GM12872 (cell line): Measurements from ENCODE around the gene TSPAN2.

Experiments used
- CTCF ChIP-seq: IDR thresholded peaks from 3 replicates; pipeline ENCODE4 v1.5.1; 2011; ENCODE audit warnings: low read depth, mild to moderate bottlenecking, low read length, moderate library complexity; ENCODE audit not compliant: insufficient read depth

Gene TSPAN2

GRCh38 chr1:115086176-115086830 lies 3.0 kb downstream of the TSPAN2 start:
- TF ChIP-seq CTCF = no peak

DNA sequence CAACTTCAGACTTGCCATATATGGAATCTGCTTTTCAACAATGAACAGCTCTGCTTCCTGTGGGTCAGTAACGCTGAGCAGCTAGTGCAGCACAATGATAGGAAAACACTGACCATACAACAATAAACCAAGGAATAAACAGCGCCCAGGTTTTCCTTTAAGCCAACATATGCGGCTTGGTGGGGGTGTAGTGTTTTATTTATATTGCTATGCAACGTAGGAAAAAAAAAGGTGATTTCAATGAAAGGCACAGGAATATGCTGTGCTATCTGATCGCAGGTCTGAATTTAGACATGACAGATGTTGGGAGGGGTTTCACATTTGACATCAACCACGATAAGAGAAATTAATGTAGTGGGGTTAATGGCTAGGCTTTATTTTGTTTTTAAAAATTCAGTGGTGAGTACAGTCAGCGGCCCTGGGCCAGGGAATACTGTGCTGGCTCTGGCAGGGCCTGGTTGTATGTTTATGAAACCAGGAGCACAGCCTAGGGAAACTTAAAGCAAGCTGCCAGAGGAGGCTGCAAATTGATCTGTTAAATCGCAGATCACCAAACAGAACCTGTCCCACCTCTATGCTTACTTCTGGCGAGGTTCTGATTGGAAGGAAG lies 4.3 kb downstream of the TSPAN2 start:
- no peak for TF ChIP-seq CTCF

GRCh38 chr1:115082949-115083348 lies 6.4 kb downstream of the TSPAN2 start:
- no peak for TF ChIP-seq CTCF

GRCh38 chr1:115078708-115079107 lies 10.6 kb downstream of the TSPAN2 start:
- no peak for TF ChIP-seq CTCF

- no peak for TF ChIP-seq CTCF
Measured at GRCh38 chr1:115077984-115078330, 11.3 kb downstream of the TSPAN2 start.

DNA sequence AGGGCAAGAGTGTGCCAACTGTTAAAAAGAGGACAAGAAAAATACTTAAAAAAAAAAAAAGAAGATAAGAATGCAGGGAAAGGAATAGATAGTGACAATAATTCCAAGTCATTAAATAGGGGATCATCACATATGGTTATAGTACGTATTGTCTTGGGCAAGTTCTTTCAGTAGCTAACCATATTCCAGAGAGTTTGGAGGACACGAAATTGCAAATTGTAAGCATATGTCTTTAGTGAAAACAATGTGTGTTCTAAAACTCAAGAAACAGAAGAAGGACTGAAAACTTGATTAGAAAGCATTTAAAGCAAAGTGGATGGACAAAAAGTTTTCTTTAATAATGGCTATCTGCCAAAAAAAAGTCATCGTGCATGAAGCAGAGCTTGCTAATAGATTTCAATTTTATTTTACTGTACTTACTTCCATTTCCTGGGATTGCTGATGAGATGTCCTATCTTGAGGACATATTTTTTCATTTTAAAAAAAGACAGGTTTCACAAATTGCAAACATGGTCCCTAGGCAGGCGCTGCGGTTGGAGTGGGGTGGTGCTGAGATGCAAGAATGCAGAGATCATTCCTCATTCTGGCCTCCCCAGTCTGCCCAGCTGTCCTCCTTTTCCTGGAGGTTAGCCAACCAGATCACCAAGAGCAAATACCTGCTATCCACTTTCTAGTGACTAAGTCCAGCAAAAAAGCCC lies 11.9 kb downstream of the TSPAN2 start:
- no peak for TF ChIP-seq CTCF

DNA sequence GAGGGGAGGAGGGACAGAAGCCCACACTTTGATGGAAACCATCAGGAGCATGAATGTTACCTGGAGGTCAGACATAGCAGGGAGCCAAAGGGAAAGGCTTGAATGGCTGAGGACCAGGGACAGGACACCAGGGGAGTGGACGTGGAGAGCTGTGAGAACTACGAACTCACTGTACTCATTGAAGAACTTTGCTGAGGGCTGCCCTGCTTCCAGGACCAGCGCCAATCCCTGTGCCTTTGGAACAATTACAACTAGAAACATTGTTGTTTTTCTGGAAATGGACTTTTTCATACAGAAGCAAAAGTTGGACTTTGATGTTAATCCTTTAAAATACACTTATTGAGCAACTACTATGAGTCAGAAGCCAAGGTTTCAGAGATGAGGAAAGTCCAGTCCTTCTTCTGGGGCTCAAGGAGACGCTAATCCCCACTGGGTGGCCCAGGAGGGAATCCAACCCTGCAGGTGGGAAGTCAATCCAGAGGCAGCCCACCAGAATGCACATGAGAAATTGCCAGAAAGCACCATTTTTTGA lies 12.9 kb downstream of the TSPAN2 start:
- TF ChIP-seq CTCF = no peak
